Right lung (tissue), 5 donors: ENCODE results near the gene CMIP. TPM values are rescaled to one million over a fixed set of nuclear protein-coding genes. Genes with fewer than 3 reads are reported as not detected.

Experiments used
- DNase-seq, 2 donors: peaks; one replicate each; pipeline ENCODE4 v3.0.0-alpha.2; 2013
- polyA plus RNA-seq, 5 donors: library from polyadenylated mRNA; unstranded; fragments of 120-200 nt; gene quantifications; one replicate each; pipeline versions ENCODE4 v1.2.1 to v1.2.3, GENCODE V29; 2013; ENCODE audit warnings: inconsistent platforms in 1 of 5, low replicate concordance in 1 of 5; ENCODE audit not compliant: insufficient read length in 5 of 5, insufficient read depth in 1 of 5

The CMIP gene
- polyA plus RNA-seq, 5 donors: 29.2 to 41.6 (median 35.1) TPM

DNA sequence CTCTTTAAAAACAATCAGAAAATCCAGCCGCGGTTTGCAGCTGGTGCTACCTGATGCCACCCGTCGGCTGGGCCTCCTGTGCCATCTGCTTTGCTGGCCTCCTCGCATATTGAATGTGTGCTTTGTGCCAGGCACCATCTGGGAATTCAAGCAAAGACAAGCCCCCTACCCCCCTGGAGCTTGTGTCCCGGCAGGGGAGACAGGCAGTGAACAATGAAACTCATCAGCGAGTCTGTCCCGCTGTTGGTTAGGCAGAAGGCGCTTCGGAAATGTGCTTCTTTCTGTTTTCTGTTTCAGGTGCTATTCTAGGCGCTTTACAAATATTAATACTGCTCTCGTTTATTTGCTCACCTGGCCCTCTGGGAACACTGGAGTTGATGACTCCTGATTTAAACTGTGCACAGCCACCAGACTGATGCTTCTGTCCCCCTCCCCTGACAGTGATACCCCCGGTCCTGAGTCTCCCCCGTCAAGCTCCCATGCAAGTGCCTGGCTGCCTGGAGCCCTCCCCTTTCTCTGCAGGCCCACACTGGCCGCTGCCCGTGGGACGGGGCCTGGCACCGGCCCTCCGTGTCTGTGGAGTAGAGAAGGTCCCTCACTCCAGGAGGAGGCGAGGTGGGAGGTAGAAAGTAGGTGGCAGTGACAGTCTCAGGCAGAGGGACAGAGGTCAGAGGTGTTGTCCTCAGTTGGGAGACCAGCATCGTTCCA is 208.3 kb downstream of the CMIP start:
- DNase-seq: no peak

DNA sequence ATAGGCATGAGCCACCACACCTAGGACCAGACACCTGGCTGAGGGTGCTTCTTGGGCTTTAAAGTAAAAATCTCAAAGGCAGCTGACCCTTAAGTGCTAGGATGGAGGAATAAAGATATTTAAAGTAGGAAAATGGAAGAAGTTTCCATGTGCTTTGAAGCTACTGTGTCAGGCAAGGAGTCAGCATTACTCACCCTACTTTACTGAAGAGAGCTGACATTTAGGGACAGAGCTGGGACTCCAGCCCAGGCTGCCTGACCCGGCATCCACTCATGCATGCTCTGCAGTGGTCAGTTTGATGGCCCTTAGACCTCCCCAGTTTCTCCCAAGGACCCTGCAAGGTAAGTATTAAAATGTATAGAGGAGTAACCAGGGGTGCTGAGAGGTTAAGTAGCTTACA is 209.7 kb downstream of the CMIP start:
- DNase-seq: no peak

DNA sequence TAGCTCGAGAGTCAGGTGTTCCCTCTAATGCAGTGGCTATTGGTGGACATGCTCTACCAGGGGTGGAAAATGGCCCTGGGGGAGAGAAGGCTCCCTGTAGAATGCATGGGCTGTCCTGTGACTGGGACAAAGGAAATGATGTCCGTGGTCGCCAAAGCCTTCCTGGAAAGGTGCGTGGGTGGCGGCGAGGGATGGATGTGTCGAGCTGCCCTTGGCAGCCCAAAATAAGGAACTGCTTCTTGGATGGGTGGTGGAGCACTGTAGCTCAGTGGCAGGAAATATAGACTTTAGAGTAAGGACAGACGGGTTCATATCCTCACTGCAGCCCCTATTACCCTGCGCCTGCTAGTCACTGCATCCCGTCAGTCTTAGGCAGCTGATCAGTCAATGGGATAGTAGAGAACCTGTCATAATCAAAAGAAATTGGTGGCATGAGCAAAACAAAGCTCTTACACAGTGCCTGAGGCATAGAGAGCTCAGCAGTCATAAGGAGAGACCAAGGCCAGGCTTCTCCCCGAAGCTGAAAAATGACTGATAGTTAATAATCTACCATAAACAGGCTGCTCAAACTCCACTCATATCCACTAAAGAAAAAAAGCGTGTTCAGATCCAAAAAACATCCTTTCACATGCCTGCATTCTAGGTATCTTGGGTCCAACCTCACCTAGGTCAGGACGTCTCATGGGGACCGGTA is 211.0 kb downstream of the CMIP start:
- no peak for DNase-seq

DNA sequence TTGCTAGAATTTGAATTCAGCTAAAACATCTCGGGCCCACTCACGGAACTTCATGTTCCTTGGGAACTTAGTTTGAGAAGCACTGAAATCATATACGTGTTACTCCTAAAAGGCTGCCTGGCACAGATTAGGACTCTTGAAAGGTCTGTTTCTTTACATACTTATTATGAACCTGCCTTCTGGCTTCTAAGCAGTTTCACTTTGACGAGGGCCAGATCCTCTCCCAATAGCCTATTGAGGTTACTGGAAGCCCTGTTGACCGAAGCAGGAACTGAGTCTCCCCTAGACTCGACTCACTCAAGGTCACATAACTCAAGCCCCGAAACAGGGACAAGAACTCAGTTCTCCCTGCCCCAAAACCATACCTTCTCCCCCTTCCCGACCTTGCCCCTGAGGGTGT is 212.6 kb downstream of the CMIP start:
- no peak for DNase-seq

DNA sequence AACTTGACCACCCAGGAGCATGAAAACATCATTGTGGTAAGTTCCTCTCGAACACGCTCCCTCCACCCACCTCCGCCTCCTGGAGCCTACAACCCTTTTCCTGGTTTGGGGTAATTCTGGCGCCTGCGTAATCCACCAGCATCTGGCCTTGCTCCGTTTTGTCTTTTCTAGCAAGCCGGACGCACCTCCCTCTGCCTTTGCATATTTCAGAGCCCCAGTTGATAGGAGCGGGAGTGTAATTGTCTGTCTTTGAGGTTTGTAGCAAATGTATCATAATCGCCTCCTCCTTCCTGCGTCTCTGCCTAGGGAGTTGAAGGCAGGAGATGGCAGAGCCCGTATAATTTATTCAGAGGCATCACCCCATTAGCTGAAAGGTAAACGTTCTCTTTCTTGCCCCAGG is 213.2 kb downstream of the CMIP start:
- no peak for DNase-seq

DNA sequence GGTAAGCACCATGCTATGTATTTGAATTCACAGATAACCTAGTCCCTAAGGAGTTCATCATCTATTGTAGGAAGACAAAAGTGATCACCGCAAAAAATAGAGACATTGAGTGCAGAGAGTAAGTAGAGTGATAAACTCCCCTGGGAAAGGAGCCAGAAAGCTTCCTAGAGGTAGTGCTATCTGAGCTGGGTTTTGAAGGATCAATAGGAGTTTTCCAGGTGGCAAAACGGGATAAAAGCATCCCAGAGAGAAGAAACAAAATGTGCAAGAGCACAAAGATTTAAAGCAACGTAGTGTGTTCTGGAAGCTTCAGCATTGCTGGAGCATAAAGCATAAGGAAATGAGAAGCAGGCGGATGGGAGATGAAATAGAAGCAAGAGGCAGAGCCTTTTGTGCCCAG is 213.8 kb downstream of the CMIP start:
- DNase-seq: no peak

DNA sequence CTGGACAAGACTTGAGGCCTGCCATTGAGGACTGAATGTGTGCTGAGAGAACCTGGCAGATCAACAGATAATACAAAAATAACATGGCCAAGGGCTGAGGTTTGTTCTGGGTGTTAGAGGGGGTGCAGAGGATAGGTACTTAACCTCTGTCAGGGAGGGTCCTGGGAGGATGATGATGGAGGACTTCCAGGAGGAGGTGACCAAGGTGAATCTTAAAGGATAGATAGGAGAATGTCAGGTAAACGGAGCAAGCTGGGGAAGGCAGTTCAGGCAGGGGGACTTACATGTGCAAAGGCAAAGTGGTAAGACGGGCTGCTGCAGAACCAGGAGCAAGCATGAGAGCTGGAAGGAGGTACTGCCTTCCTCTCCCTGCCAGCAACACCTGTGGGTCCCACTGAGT is 214.6 kb downstream of the CMIP start:
- no peak for DNase-seq

DNA sequence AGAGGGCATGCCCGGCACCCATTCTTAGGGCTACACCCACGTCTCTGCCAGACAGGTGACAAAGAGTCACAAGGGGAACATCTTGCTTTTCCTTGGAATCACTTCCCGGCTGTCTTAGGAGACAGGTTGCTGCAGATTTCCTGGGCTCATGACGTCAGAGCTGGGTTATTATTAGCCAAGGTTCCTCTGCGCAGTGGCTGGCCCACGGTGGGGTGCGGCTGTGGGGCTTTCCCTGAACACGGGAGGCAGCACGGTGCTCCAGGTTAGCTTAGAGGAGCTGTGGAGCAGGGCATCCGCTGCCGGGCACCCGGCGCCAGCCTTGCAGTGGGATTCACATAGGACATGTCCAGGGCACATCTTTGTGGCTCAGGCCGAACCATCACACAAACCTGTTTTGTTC is 216.5 kb downstream of the CMIP start:
- DNase-seq: no peak

DNA sequence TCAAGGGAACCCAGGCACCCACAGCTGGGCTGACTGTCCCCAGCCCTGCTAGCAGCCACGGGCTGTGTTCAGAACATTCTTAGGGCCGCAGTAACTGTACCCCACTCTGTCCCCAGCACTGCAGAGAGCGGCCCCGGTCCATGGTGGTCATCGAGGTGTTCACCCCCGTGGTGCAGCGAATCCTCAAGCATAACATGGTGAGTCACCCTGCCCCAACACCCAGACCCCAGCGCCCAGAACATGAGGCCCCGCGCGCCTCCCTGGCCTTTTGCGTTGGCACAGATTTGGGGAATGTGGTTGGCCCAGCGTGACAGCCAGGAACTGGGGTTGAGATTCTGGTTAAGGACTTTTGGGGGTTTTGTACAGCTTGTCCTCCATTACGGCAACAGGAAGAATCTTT is 219.5 kb downstream of the CMIP start:
- no peak for DNase-seq

DNA sequence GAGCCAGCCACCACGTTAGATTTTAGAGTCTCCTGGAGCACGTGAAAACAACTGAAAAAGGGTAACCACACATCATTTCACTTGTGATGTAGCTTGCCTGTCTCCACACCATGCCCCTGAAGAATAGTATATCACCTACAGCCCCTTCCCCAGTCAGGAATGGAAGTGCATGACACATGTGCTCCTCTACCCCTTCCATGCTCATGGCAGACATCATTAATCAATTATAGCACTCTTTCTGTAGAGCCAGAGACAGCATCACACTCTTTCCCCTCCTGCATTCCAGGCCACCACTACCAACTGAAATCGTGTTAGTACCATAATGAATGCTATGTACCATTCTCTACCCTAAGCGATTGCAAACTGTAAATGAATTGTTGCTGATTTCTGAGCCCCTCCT is 221.0 kb downstream of the CMIP start:
- DNase-seq: no peak

DNA sequence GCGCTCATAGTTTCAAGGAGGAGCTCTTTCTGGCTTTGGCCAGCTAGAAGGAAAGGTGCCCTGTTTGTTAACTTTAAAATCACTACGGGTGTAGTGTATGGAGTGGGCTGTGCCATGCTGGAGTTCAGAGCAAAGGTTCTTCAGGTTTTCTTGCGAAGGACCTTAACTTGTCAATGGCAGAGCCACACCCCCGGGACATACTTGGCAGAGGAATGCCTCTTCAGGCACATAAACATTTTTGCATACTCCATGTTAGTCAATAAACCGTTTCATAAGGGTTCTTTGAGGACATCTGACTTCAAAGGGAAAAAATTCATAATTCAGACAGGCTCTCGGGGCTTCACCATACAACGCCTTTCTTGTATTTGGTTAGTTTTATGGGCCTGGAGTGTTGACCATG is 221.5 kb downstream of the CMIP start:
- no peak for DNase-seq

DNA sequence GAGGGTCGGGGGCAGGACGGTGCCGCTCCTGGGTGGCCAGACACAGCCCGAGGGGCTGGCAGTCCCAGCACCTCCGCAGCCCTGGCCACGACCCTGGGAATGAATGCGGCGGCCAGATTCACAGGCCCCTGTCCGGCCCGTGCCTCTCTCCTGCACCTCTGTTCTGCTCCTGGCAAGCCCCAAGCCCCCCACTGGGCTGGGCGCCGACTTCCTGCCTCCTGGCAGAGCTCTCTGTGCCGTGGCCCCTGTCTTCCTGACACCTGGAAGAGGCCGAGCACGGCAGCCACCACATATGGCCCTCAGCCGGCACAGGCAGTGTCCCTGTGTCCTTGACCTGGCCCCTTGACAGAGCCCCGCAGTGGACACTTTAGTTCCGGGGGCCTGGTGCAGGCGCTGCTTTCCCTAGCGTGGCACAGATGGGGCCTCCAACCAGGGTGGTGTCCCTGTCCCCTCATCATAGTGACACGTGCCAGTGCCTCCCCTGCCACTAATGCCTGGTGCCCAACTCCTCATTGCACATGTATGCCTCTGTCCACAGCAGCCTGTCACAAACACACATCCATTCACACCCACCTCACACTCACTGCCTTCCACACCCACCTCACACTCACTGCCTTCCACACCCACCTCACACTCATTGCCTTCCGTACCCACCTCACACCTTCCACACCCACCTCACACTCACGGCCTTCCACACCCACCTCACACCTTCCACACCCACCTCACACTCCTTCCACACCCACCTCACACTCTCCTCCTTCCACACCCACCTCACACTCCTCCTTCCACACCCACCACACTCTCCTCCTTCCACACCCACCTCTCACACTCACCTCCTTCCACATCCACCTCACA is 223.9 kb downstream of the CMIP start:
- DNase-seq: no peak

DNA sequence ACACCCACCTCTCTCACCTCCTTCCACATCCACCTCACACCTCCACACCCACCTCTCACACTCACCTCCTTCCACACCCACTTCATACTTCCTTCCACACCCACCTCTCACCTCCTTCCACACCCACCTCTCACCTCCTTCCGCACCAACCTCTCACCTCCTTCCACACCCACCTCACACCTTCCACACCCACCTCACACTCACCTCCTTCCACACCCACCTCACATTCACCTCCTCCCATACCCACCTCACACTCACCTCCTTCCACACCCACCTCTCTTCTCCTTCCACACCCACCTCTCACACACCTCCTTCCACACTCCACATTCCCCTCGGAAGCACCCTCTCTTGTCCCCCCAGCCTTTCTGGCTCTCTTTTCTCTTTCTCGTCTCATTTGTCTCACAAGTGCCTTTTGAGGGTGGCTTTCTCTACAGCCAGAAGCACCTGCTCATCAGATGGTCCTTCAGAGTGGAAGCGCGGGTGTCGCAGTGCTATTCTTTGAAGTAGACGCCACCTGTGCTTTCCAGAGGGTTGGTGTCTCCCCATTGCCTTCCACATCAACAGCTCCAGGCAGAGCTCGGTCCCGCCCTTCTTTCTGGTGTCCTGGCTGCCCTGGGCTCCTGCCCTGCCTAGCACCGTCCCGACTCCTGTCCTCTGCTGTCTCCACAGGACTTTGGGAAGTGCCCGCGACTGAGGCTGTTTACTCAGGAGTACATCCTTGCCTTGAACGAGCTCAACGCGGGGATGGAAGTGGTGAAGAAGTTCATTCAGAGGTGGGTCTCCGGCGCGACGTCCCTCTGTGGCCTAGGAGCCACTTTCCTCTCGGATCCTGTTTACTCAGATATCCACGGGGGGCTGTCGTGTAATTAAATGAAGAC is 225.1 kb downstream of the CMIP start:
- DNase-seq: no peak

DNA sequence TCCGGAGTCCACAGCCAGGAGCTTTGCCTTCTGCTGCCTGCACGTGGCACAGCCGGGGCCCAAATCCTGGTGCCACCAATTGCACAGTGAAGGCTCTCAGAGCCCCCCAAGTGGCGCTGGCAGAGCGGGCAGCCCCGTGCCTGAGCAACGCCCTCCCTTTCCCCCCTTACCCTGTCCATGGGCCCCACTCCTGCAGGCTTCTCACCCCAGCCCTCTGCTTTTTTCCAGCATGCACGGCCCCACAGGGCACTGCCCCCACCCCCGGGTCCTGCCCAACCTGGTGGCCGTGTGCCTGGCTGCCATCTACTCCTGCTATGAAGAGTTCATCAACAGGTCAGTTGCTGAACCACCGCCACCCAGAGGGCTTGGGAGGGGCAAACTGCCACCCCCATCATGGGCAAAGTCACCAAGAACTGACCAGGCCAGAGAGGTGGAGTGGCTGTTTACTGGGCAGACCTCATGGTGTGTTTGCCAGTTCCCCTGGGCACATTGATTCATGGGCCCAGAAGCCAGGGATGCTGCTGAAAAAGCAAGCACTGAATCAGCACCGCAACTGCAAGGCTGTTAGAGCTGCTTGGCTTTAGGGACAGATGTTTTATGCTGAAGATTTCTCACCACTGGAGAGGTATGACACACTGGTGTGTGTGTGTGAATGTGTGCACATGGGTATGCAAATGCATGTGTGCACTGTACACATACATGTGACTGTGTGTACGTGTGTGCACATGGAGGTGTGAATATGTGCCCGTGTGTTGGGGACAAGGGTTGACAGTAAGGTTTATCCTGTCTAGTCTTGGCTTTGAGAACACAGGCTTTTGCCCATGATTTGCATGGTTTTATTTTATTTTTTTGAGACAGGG is 227.4 kb downstream of the CMIP start:
- no peak for DNase-seq

DNA sequence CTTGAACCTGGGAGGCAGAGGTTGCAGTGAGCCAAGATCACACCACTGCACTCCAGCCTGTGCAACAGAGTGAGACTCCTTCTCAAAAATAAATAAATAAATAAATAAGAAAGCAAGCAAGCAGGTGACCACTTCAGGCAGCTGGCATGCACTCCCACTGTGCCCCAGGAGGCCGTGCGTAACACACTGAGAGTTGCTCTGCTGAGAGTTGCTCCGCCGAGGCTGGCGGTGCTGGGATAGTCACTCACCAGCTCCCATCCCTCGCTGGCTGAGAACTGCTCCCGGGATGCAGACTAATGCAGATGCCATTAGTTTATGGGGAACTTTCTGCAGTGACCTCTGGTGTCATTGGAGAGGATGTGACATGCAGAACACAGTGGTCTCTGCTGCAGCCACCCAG is 228.8 kb downstream of the CMIP start:
- DNase-seq: no peak

DNA sequence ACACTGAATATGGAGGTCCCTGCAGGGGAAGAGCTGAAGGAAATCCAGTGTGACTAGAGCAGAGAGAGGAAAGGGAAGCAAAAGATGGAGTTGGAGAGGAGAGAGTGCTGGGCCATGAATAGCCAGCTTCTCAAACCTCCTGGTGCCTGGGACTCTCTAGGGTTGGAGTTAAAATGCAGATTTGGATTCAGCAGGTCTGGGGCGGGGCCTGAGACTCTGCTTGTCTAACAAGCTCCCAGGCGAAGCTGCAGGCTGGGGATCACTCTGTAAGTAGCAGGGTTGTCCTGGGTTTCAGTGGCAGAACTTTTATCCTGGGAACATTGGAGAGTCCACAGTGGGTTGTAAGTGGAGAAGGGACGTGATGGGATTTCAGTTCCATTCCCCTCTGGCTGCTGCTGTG is 231.1 kb downstream of the CMIP start:
- DNase-seq: no peak

DNA sequence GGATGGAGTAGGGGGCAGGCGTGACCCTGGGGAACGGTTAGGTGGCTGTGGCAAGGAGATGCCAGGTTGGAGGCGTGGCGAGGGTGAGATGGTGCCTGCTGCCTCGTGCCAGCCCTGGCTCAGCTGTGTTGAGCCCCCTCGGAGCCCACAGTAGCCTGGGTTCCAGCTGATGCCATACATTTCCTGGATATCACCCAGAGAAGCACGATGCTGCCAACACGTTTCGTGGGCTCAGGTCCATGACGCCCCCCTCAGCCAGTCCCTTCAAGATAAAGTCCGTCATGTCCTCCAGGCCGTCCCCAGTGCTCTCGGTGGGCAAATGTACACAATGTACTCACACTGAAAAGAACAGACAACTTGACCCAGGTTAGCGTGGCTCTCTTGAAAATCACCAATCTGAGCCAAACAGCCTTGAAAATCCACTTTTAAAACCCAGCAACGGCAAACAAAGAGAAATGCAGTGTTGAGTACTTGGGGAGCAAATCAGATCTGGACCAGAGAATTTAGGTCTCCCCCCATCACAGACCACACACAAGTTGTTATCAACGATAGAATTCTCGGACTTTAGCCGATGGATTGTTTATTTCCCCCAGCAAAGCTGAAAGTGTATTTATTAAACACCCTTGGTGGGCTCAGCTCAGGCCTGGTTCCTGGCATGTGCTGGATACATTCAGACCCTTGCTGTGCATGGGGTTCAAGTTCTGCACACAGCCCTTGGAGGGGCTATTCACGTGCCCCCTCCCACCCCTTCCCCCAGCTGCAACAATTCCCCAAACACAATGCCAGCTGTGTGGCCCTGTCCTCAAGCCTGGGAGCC is 231.7 kb downstream of the CMIP start:
- peak in 1 of 2 donors; percentile 47 for DNase-seq

DNA sequence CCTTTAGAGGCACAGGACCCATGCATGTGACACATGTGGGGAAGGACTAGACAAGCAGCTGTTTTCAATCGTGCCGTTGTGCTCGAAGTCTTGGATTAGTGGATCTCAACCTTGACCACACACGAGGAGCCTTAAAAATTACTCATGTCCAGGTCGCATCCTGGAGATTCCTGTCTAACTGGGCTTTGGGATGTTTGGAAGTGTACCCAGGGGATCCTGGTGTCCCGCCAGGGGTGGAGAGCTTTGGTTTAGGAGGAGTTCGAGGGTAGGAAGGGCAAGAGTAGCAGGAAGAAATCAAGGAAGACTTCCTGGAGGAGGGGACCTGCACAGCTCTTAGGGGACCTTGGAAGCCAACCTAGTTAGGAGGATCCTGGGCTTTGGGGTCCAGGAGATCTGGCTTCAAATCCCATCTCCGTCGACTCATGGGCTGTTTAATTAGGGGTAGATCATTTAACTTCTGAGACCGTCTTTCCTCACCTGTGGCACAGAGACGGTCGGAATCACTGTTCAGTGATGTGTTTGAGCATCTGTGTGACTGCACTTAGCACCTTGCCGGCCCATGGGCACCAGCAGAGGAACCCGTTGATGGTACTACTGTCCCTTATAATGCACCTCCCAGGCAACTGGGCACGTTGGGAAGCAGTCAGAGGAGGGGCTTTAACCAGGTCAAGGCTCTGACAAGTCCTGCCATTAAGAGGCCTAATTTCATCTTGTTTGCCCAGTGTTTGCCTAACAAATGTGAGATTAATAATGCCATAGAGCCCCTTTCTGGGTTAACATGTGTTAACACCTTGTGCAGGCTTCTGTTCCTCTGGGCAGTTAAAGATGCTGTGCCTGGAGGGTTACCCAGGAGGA is 232.5 kb downstream of the CMIP start:
- DNase-seq: no peak
